HL-60/S4 (cell line): ENCODE measurements around the gene MS4A10.
"Not testable (repeated sequence)": the region's sequence is repeated elsewhere in the genome, so short reads cannot be mapped to it uniquely, and the experiment has no call there.

ENCODE experiments used
- in situ Hi-C: fragments of 300-500 bp; cut with MboI; formaldehyde crosslinking; loops from 2 replicates; pipeline ENCODE4 v1.14.3; 2022; ENCODE audit warnings: low sequenced_read_pairs

MS4A10 gene

DNA sequence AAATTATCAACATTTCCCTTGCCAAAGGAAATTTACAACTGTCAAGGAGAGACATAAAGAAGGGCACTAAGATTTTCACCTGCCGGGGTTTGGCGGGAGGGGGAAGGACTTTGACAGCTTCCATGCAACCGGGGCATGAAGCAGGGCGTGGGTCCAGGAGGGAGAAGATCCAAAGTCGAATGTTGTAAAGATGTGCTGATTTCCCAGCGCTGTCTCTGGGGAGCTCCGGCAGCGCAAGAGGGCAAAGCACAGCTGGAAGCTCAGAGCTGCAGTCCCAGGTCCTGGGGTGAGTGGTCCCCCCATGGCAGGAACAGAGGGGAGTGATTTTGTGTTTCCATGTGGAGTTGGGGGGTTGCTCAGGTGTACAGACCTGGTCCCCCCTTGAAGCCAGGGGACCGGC, at the start of gene MS4A10:
MS4A10 (plus strand) TSS at position 198 of the 400 bp plus-strand sequence. CDS start 5,003 bp downstream, outside the sequence.
- in situ Hi-C loops: no loop called here

DNA sequence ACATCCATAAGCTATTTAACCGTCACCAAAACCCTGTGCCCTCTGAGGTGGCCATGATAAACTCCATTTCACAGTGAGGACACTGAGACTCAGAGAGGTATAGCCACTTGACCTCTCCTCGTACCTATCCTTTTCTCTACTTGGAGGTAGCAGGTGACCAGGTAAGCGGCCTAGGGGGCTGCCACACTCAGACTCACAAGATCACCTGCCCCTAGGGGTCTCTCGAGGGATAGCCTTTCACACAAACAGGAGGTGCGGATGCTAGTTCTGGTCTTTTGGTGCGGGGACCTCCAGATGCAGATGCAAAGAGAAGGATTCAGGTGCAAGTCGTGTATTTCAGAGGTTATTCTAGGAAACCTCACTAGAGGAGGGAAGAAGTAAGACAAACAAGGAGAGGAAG, 46.0 kb upstream of the MS4A10 start:
- in situ Hi-C loops: no loop called here

DNA sequence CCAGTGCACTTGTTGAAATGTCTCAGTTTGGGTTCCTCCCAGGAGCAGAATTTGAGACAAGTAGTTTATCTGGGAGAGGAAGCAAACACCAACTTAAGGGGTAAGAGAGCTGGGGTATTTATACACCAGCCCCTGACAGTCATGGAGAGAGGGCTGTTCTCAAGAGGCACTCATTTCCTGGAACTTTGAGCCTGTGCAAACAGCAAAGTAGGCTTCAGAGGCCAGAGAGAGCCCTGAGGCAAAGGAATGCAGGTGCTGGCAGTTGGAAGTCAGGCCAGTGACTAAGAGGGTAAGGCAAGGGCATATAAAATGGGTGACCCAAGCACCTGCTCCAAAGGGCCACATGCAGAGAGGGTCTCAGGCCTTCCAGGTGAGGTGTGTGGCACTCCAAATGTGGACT, 44.6 kb upstream of the MS4A10 start:
- in situ Hi-C loops: no loop called here

DNA sequence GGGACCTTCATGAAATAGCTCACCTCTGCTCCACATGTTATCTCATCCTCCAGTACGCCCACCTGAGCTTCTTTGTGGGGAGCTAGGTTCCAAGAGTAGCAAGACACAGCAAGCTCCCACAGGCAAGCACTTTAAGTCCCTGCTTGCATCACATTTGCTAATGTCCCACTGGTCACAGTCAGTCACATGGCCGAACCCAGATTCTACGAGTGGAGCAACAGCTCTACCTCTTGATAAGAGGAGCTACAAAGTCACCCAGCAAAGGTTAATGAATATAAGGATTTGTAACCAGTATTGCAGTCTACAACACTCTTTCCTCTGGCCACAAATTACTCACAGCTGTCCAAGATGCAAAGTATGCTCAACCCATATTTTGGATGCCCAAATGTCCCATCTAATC, 43.7 kb upstream of the MS4A10 start:
- in situ Hi-C loops: no loop called here

DNA sequence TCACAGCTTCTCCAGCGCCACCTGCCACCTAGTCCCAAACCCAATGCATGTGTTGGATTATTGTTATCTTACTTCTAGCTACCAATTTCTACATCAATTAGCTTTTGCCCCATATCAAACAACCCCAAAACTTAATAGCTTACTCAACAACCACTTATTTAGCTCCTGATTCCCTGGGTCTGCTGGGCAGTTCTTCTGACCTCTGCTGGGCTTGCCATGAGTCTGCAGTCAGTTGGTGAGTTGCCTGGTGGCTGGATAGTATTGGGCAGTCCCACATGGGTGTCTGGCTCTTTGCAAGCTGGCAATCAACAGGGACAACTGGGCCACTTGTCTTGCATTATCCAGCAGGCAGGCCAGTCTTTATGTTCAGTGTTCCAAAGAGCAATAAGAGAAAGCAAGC, 42.1 kb upstream of the MS4A10 start:
- in situ Hi-C loops: no loop called here

DNA sequence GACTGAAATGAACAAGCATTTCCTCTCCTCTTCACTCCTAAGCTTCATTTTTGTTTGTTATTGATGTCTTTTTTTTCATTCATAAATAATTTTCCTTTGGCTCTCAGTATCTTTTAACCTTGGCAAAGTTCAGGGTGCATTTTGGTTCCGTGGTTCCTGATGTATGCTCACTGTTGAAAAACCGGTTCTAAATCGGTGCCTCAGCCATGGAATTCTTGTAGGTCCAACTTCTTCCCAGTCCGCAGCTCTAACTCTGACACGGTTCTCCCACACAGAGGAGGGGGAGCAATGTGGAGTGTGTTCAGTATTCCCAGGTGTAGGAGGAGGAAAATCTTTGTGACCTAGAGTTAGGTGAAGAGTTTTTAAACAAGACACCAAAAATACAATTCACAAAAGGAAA, 41.0 kb upstream of the MS4A10 start:
- in situ Hi-C loops: no loop called here

DNA sequence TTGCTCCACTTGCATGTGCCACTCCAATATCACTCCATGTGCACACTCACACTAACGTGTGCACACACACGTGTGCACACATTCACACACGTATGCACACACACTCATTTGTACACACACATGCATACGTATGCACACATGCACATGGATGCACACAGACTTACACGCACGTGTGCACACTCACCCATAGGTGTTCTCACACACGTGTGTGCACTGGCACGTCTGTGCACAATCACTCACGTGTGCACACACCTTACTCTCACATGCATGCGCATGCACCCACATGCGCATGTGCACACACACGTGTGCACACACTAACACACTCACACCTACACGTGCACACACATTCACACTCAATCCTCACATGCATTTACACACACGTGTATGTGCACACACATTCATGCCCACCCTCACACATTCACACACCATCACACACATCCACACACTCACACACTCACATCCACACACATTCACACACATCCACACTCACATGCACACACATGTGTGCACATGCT, 37.7 kb upstream of the MS4A10 start:
- in situ Hi-C loops: no loop called here

DNA sequence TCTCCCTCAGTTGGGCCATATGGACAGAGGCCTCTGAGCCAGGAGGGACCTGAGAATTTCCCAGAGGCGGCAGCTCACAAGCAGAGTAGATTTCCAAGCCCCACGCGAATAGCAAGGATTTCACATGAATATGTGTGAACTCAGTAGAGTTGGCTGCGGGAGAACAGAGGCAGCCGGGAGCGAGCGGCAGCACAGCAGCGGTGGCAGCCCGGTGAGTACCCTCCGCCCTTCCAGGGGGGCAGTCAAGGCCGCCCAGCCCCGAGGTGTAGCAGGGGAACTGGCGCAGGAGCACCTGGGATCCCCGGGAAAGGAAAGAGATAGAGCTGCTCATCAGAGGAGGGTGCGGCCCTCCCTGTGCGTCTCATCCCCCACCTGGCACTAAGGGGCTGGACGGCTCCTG, 36.9 kb upstream of the MS4A10 start:
- in situ Hi-C loops: no loop called here

DNA sequence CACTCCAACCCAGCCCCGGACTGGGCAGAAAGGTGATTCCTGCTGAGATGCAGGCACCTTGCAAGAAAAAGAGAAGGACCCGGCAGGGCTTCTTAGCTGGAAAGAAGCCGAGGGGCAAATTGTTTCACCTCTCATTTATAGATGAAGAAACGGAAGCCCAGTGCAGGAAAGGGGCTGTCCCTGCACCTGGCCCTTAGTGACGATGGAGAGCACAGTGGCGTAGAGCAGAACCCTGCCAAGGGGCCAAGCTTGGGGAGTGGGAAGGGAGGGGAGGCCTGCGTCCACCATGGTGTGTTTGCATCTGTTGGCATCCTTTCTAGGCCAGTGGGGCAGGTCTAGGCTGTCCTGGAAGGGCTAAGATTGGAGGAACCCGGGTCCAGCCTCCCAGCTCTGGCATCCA, 36.3 kb upstream of the MS4A10 start:
- in situ Hi-C loops: no loop called here

DNA sequence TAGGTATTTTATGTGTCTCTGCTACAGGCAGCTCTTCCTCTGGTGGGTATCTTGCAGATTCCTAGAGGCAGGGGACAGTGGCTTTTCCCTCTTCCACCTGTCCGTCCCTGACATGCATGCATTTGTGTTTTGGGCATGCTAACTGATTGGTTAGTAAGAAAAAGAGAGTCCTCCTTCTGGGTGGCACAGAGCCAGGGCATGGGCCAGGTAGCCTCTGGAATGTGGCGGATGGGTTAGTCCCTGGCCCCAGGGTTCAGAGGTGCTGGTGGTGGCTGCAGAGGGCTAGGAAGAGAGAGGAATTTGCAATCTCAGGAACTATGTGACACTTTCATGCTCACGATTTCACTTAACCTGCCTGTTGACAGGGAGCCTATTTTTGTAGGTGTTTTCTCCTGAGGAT, 34.2 kb upstream of the MS4A10 start:
- in situ Hi-C loops: no loop called here

DNA sequence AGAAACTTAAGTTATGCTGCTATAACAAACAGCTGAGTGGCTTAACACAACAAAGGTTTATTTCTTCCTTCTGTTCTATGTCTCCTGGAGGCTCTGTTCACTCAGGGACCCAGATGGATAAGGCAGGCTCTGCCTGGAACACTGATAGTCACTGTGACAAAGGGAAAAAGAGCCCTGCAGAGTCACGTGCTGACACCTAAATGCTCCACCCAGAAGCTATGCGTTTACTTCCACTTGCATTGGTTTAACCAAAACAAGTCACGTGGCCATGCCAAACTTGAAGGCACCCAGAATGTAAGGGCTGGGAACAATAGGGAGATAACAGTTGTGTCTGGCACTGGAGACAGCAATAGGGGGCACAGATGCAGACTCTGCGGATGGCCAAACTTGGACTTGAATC, 31.8 kb upstream of the MS4A10 start:
- in situ Hi-C loops: no loop called here

DNA sequence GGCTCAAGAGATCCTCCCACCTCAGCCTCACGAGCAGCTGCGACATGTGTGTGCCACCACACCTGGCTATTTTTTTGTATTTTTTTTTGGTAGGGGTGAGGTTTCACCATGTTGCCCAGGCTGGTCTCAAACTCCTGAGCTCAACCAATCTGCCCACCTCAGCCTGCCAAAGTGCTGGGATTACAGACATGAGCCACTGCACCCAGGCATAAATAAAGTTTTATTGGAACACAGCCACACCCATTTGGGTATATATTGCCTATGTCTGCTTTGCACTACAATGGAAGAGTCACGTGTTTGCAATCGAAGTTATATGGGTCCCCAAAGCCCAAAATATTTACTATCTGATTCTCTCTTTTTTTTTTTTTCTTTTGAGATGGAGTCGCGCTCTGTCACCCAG, 30.2 kb upstream of the MS4A10 start:
- in situ Hi-C loops: no loop called here

DNA sequence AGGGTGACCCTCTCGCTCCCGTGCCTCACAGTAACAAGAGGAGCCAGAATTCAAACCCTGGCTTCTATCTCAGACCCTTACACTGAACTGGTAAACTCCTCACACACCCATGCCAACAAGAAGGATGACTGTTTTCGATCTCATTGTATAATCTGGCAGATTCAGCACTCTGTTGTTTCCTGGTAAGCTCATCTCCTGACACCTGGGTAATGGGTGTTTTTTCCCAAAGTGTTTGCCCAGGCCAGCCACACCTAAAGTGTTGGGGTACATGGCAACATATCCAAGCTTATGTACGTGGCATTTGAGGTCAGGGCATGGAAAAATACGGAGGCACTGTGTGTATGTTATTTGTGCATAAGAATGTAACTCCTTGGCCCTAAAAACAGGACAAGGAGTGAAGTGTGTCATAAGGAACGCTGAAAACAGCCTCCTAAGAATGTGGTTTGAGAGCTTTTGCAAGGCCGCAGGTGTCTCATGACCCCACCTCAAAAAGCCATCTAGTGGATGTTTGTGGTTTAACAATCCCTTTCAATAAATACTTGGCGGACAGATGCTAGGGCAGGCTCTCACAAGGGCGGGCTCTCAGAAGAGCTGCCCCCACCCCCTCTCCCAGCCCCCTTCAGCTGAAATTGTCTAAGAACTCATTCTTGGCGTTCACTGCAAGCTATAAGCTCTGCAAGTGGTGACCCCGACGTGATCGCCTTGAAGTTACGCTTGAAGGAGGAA, 28.7 kb upstream of the MS4A10 start, which contains the start of gene MS4A15:
MS4A15 (plus strand) TSS at position 561 of the 726 bp plus-strand sequence. CDS start 6,867 bp downstream, outside the sequence.
- in situ Hi-C loops: no loop called here

DNA sequence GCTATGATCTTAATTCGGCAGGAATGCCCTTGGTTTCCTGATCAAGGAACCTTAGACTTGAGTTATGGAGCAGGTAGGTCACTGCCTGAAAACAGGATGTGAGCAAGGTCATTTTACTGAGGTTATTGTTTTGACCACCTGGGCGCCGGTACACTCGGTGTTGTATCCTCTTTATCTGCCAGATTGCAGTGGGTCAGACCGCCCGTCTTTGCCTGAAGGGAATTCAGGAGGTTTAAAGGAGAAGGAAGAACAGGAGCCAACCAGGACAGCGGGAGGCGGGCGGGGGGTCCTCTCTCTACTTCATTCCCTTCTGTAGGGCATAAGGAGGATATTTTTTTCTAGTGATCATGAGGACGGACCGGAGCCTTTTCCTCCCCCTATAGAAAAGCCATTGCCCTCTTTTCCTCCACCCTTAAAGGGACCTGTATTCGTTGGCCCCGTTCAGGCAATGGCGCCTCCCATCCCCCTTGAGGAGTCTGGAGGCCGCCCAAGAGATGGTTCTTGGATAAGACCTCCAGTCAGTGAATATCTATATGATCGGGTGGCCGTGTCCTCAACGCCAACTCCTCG, 27.8 kb upstream of the MS4A10 start:
- in situ Hi-C loops: no loop called here

DNA sequence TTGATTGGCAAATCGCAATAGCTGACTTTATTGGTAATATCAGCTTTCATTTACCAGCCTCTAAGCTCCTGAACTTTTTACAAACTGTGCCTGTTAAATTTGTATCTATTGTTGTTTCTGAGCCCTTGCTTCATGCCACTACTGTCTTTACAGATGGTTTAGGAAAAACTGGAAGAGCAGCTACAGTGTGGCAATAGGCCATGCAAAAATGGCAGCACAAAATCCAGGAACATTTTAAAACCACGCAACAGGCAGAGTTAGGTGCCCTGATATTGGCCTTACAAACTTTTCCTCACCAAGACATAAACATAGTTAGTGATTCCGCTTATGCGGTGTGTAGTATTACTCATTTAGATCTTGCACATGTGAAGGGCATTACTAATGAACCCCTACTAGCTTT, 26.5 kb upstream of the MS4A10 start:
- in situ Hi-C loops: not testable (repeated sequence)

DNA sequence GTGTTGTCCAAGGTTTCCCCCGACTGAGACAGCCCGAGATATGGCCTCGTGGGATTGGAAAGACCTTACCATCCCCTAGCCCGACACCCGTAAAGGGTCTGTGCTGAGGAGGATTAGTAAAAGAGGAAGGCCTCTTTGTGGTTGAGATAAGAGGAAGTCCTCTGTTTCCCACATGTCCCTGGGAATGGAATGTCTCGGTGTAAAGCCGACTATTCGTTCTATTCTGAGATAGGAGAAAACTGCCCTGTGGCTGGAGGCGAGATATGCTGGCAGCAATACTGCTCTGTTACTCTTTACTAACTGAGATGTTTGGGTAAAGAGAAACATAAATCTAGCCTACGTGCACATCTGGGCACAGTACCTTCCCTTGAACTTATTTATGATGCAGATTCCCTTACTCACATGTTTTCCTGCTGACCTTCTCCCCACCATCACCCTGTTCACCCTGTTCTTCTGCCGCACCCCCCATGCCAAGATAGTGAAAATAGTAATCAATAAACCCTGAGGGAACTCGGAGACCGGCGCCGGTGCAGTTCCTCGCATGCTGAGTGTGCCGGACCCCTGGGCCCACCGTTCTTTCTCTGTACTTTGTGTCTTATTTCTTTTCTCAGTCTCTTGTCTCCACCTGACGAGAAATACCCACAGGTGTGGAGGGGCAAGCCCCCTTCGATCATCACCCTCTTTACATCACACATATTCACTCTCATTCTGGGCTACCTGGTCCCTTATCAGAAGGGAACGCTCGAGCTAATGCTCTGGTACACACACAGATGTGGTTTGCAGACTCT, 25.5 kb upstream of the MS4A10 start:
- in situ Hi-C loops: not testable (repeated sequence)

DNA sequence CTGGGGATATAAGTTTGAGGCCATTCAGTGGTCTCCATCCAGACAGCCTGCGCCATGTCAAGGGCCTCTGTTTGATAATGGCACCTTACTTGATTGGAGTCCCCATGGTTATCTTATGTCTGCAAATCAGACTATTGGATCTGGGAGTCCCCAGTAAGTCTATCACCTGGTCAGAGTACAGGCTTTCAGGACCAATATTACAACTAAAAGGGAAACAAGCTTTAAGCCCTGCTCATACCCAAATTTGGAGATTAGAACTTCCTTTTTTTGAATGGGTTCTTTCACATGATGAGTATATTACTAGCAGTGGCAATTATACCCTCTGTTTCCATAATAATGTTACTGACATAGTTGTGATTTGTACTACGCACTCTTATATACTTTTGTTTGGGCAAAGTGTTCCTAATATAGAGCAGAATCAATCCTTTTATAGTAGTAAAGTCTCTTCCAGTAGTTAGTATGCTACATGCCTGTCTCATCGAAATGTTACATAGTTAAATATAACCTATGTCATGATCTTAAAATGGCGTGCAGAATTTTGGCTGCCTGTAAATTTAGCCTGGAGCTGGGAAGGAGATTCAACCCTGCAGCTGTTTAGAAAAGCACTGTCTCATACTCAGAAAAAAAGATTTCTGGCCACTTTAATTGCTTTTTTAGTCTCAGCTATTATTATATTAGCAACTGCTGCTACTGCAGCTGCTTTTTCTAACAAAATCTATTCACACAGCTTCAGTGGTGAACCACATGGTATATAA, 23.5 kb upstream of the MS4A10 start:
- in situ Hi-C loops: no loop called here

DNA sequence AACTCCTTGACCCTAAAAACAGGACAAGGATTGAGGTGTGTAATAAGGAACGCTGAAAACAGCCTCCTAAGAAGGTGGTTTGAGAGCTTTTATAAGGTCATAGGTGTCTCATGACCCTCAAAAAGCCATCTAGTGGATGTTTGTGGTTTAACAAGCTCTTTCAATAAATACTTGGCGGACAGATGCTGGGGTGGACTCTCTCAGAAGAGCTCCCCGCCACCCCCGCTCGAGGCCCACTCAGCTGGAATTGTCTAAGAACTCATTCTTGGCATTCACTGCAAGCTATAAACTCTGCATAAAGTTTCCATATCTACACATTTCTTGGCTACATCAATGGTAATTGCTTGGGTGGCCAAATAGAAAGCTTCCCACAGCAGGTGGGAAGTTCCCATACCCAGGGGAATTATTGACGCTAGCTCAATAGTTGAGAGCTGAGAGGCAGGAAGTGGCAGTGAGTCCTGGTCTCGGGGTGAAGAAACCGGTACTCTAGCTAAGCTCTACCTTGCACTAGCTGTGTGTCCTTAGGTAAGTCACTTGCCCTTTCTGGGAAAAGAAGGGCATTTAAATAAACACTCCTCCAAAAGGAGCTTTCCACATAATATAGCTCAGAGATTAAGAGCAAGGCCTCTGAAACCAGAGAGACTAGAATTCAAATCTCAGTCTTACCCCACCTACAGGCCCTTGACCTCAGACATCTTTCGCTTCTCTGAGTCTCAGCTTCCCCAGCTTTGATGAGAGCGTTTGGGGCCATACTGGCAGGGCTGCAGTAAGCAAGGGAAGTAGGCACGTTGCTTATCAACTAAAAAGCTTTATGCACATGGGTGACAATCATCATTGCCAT, 22.1 kb upstream of the MS4A10 start:
- in situ Hi-C loops: no loop called here

DNA sequence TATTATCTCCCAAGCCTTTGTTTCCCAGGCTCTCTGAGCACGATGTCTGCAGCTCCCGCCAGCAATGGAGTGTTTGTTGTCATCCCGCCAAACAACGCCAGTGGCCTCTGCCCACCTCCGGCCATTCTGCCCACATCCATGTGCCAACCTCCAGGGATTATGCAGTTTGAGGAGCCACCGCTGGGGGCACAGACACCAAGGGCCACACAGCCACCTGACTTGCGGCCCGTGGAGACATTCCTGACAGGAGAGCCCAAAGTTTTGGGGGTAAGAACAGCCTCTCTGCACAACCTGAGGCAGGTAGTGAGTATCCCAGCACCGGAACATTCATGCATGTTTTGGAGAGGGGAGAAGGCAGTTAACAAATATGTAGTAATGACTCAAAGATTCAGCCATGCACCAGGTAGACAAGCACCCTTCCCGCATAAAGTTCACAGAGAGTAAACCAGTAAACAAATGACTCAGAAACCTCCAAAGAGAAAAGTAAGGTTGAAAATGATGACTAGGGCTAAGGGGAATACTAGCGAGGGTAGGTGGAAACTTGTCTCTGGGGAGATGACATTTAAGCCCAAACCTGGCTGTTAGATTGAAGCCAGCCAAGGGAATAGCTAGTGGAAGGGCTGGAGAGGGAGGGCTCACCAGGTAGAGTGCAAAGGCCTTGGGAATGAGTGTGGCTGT, 21.3 kb upstream of the MS4A10 start:
- in situ Hi-C loops: no loop called here

DNA sequence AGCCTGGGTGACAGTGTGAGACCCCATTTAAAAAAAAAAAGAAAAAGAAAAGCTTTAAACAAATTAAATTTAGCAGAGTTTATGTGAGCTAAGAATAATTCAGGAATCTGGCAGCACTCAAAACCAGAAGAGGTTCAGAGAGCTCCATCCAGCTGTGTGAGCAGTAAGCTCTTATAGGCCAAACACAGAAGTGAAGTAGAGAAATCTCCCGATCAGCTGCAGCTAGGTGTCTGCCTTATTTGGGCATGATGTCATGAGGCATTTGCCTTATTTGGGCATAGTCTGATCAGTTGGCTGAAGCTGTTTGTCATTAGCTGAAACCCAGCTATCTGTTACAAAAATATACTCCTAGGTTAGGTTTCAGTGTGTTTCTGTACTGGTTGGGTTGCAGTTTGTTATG, 20.3 kb upstream of the MS4A10 start:
- in situ Hi-C loops: no loop called here
